GM15510 (cell line): ENCODE measurements around the gene PIGK.

Experiments used
- POLR2A ChIP-seq: IDR thresholded peaks from 3 replicates; pipeline ENCODE4 v1.6.1; 2011; ENCODE audit warnings: borderline replicate concordance; ENCODE audit not compliant: insufficient read length; ENCODE audit errors: extremely low read depth

PIGK gene

DNA sequence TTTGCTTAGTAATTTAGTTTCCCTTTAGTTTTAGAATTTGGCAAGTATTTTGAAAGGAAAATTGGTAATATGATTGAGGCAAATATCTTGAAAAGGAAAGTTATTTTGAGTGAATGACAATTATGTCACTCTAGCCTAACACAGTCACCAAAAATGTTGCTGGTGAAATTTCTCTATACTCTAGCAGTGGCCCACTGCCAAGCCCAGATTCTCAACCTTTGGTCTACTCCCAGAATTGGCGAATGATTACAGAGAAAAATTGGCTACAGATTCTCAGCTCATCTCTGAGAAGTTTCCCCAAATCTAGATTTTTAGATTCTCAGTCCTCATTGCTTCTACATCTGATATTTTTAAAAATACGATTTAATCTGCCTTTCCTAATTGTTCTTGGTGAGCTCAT lies 84.9 kb downstream of the PIGK start:
- no peak for TF ChIP-seq POLR2A

DNA sequence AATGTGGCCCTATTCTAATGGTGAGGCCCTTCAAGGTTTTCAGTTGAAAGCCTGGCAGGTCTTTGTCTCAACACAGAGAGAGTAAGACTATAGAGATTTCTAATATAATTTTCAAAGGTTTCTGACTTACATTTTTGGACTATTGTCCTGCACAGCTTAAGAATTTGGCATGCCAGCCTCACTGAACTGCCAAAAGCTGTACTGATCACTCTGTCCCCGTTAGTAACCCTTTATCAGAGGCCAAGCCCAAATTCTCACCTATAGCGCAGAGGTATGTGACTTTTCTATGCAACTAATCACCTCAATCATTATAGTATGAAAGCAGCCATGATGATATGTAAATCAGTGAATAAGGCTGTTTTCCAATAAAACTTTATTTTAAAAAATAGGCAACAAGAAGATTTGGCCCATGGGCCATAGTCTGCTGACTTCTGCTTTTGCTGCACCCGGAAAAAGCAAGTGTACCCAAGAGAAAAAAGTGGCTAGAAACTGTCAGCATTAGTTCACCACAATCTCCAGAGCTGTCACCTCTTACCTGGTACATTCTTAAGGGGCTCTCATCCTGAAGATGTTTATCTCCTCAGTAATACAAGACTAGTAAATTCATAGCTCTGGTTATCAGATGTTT lies 85.4 kb downstream of the PIGK start:
- TF ChIP-seq POLR2A, result no peak

DNA sequence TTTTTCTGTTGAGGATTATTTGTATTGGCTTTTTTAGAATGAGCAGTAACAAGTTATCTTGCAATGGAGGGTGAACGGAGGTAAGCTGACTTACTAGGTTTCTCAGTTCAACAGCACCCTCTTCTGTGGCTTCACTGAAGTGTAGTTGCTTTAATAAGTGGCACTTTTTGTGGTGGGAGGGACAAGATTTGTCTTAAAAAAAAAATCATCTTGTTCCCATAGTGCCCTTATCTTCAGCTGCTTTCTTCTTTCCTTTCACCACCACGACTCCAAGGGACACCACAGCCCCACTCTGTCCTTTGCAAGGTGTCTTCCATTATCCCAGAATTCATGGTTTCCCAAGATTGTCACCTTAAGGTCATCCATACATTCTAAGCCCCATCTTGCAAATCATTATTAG lies 92.9 kb downstream of the PIGK start:
- TF ChIP-seq POLR2A, result no peak

DNA sequence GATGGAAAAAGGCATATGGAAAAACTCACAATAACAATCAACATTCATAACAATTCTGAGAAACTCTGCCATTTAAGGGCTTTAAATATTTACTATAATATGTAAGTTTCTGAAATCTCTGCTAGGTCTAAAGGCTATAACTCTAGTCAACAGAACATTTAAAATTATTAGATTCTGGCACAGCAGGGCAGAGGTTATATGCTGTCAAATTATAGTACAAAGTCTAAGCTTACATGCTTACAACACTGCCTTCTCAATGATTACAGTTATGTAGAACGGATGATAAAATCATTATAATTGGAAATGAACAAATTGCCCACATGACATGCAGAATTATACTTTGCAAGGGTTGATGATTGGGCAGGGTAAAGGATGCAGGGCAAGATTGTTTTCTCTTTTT lies 97.7 kb downstream of the PIGK start:
- TF ChIP-seq POLR2A, result no peak

DNA sequence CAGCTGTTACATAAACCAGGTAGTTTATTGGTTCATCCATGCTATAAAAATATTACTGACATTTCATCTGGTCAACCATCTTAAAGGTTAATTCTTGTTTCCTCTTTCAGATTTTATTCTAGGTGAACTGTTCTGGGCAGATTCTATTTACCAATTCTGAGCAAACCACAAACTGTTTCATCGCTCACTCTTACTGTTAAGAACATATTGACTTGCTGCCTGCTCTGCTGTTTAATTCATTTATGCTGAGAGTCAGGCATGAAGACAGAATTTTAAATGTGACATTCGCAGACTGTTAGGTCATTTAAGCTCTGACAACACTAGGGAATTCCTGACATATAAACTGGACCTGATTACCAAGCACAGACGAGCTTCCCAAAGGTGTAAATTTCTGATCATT lies 98.3 kb downstream of the PIGK start:
- no peak for TF ChIP-seq POLR2A

DNA sequence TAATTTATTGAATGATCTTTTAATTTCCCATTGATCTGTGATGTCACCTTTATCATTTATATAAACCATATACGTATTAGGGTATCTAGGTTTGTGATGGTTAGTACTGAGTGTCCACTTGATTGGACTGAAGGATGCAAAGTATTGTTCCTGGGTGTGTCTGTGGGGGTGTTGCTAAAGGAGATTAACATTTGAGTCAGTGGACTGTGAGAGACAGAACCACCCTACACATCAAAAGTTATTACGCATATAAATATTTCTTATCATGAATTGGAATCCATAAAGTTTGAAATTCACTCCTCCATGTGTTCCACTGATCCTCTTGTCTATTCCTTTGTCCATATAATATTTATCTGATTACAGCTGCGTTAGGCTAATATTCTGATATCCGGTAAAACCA lies 100.5 kb downstream of the PIGK start:
- TF ChIP-seq POLR2A, result no peak

DNA sequence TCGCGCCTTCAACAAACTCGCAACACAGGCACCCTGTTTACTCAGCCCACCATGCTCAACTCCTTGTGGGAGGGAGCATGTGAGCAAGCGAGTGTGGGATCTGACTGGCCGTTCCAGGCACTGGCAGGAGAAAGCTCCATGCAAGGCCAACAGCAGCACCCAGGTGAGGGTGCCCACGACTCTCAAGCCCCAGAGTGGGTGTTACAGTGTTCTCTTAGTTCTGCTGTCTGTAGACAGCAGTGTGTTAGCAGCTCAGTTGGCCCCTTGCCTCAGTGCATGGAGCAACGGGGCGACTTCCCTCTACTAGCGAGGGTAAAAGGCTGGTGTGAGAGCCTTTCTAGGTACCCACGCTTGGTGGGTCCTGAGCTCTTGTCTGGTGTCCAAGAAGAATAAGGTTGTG lies 114.6 kb downstream of the PIGK start:
- TF ChIP-seq POLR2A, result no peak

DNA sequence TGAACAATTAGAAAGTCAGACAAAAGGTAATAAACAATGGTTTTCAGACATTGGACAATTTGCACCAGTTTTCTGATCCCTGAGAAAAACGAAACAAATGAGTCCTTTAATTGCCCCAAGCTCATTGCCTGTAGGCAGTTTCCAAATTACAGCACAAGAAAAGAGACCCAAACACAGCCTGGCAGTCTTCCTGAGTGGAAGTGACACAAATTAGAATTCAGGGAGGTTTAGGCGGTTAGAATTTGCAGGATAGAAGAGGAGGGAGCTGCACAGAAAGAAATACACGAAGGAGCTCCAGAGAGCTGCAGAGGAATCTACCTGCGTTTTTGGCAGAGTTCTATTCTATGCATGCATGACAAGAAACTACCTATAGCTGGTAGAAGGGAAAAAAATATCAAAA lies 115.7 kb downstream of the PIGK start:
- no peak for TF ChIP-seq POLR2A

DNA sequence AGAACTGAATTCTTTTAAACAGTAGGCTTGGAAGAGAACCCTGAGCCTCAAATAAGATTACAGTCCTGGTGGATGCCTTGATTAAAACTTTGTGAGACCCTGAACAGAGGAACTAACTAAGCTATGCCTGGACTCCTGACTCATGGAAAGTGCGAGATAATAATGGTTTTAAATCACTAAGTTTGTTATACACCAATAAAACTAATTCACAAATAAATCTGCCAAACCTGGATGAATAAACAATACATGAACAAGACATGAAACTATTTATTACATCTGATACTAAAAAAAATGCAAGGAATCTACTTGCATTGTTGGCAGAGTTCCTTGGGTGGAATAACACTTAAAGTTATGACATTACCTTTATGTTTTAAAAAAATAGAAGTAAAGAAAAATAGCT lies 118.4 kb downstream of the PIGK start:
- TF ChIP-seq POLR2A, result no peak

DNA sequence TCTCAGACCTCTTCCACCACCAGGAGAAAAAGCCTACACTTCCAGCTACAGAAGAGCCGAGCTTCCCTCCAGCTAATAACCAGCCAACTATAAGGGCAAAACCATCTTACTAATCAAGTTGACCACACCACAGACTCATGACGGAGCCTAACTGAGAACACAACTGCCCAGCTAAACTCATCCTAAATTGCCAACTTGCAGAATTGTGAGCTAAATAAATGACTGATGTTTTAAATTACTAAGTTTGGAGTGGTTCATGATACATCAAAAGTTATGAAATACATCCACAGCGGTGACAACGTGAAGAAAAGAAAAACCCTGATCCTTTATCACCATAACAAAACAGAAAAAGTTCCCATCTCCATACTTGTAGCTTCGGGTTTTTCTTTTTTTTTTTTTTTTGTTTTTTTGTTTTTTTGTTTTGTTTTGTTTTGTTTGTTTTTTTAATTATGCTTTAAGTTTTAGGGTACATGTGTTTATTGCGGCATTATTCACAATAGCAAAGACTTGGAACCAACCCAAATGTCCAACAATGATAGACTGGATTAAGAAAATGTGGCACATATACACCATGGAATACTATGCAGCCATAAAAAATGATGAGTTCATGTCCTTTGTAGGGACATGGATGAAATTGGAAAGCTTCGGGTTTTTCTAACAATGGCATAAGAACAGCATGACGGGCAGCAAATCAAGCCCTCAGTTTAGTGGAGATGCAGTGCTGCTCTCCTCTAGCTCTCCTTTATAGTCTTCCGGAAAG lies 122.6 kb downstream of the PIGK start:
- TF ChIP-seq POLR2A, result no peak

DNA sequence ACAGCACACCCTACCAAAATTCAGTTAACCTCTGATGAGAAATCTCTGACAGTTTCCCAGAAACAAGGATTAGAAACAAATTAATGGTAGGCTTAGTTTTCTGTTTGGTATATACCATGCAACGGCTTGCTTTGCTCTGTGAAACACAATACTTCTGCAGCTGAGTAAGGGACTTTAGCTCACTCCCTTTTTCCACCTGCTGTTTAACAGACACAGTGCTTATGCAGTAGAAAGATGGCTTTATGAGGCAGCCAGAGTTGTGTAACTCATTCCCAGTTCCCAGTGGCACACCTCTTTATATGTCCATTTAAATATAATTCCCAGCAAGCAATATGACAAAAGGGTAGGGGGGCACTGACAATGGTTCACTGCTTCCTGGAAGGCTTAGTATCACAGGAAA lies 124.0 kb downstream of the PIGK start:
- no peak for TF ChIP-seq POLR2A

DNA sequence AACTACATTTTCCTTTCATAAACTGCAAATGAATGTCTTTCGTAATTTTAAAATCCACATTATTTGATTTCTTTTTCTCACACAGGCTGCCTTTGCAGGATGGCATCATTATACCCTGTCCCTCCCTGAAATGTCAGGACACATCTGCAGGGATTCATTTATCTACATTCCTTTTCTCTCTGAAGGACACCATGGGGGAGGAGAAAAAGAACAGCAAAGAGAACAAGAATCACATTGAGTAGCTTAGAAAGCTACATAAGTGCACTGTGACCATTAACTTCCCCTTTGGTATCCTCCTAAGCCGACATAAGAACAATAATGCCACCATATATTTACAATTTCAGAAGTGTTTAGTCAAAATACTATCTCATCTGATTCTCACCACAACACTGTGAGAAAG lies 129.5 kb downstream of the PIGK start:
- TF ChIP-seq POLR2A, result no peak

DNA sequence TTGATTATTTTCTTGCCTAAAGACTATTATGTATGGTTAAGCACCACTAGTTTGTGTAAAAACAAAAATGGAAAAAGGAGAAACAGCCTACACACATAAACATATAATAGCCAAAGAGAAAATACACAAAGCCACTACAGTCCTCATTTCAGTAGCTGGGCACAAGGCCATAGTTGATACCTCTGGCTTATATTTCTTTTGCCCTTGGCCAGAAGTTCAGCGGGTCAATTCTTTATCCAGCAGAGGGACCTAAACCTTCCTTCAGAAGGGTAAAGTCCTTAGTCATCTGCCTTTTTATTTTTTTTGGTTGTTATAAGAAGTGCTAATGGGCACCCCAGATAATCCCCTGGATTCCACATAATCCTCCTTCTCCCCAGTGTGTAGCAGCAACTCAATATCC lies 134.1 kb downstream of the PIGK start:
- no peak for TF ChIP-seq POLR2A

DNA sequence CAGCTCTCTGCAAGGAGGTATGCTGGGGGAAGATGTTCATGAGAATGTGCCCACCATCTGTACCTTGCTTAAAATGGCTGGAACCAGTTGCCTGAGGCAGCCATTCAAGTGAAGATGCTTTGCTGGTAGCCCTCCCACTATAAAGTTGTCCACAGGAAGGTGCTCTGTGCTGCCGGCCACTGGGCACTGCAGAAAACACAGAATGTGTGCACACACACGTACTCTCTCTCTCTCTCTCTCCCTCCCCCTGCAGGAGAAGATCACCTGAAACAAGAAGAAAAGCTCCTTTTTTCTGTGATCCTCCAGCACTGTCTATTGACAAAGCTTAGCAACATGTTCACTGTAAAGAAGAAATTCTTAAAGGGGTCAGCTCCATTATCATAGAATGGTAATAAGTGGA lies 134.8 kb downstream of the PIGK start:
- no peak for TF ChIP-seq POLR2A

DNA sequence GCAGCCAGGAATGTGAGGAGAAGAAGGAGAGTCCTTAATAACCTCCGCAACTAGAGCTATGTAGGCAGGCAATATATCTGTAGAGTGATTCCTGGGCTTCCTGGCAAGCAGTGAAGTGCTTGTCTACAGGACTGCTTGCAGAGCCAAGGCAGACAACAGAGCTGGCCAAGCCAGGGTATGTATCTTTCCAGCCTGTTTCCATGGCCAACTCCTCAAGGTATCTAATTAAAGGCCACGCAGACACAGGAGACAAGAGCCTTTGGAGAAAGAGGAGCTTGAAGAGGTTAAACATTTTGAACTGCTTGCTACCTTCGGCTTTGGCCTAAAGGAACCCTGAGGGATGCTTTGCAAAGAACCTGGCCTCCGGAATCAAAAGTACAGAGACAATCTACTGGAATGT lies 137.4 kb downstream of the PIGK start:
- TF ChIP-seq POLR2A, result no peak

DNA sequence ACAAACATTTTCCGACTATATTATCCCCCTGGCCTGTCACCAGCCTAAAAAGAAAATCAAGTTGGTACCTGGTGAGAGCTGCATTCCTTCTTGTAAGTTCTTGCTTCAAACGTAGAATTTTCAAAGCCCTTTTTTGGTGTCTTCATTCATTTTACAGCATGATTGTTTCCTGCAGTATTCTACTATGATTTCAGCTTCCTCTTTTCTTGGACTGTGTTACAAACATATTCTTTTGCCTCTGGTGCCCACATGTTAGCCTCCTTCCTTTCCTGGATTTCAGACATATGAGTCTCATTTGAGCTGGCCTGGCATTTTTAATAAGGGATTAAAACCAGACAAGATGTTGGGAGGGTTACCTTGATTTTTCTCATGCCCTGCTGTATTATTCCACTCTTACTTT lies 142.5 kb downstream of the PIGK start:
- no peak for TF ChIP-seq POLR2A
